GM18909 (cell line): ENCODE results near the gene CNOT6.
A peak's percentile ranks its signal among the peaks of the same experiment; 100 is the strongest.
"Not testable (repeated sequence)": the region's sequence is repeated elsewhere in the genome, so short reads cannot be mapped to it uniquely, and the experiment has no call there.

ENCODE experiments used
- ATAC-seq: cut with Tn5 transposase; IDR thresholded peaks from one replicate; pipeline ENCODE4 v1.9.1; 2021; ENCODE audit warnings: mild to moderate bottlenecking; ENCODE audit not compliant: unreplicated experiment, poor library complexity

Gene CNOT6

DNA sequence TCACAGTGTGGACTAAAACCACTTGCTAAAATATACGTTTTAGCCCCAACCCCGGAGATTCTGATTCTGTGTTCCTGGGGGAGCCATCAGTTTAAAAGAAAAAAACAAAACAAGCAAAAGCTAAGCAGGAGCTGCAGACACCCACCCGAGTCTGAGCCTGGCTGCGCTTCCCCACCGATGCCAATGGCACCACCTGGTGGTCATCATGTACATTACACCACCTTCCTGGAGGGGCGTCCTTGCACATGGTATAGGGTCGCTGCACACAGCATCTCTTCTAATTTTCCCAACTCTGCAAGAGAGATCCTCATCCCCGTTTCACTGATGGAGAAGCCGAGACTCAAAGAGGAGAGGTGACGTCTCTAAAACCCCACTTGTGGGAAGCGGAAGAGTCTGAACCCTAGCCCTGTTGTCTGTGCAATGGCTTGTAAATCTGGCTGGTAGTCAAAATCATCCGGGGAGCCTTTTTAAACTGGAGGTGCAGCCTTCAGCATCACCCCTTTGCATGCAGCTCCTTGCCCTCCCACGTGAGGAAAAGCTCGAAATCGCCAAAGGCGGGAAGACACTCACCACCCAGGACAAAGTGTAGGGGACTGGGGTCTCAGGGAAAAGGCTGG, 23.1 kb upstream of the CNOT6 start:
- ATAC-seq, result no peak

DNA sequence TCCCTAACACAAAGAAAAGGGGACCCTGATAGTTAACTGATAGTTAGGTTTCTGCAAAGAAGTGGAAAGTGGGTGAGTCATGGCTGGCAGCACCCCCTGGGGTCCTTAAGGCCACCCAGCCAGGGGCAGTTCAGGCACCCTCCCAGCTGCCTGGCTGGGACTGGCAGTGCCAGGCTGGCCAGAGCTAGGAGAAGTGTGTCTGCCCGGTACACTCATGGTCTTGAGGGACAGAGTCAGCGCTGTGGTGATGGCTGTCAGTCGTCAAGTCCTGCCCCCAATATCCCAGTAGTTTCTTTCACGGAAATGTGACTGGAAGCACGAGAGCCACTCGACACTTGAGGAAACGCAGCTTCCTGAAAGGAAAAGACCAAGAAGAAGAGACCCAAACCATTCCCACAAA, 22.3 kb upstream of the CNOT6 start:
- no peak for ATAC-seq

DNA sequence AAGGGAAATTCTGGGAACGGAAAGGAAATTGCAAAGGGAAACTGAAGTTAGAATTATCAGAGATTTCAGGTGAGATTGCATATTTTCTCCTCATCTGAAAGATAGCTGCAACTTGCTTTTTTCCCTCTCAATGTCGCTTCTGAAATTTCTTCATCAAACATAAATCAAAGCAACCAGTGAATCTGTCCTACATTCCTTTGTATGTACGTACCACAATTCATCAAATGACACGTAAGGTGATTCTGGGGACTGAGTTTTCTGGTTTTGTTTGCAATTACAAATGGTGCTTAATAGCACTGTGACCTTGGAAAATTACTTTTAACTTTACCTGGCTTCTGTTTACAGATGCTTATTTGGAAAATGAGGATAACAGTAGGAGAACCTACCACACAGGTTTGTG, 21.9 kb upstream of the CNOT6 start:
- ATAC-seq, result no peak

DNA sequence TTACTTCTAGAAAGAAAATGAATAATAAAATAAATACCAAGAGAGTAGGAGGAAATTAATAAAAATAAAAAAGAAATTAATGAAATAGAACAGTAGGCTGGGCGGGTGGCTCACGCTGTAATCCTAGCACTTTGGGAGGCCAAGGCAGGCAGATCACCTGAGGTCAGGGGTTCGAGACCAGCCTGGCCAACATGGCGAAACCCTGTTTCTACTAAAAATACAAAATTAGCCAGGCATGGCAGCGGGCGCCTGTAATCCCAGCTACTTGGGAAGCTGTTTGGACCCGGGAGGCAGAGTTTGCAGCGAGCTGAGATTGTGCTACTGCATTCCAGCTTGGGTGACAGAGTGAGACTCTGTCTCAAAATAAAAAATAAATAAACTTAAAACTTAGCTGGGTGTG, 20.8 kb upstream of the CNOT6 start:
- not testable (repeated sequence) for ATAC-seq

DNA sequence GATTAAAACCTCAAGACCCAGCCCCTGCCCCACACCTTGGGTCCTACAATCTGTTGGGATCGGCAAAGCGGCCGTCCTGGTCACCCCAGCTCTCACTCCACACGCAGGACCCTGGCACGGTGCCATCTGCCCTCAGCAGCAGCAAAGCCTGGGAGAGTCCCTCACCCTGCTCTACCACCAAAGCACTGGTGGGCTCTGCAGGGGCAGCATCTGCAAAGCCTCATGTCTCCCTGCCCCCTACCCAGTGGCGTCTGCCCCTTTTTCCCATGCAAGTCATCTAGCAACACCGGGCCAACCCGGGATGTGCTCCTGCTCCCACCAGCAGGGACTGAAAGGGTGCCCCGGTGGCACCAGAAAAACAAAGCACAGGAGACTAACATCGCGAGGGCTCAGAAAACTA, 19.6 kb upstream of the CNOT6 start:
- no peak for ATAC-seq

DNA sequence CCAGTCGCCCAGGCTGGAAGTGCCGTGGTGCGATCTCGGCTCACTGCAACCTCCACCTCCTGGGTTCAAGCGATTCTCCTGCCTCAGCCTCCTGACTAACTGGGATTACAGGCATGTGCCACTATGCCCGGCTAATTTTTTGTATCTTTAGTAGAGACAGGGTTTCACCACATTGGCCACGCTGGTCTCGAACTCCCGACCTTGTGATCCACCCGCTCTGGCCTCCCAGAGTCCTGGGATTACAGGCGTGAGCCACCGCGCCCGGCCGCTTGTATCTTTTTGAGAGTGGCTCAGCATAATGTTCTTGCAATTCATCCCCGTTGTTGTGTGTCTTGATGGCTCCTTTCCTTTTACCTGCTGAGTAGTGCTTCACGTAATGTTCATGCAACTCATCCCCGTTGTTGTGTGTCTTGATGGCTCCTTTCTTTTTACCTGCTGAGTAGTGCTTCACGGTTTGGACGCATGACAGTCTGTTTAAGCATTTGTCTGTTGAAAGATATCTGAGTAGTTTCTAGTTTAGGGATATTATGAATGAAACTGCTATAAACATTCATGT, 18.1 kb upstream of the CNOT6 start:
- not testable (repeated sequence) for ATAC-seq

DNA sequence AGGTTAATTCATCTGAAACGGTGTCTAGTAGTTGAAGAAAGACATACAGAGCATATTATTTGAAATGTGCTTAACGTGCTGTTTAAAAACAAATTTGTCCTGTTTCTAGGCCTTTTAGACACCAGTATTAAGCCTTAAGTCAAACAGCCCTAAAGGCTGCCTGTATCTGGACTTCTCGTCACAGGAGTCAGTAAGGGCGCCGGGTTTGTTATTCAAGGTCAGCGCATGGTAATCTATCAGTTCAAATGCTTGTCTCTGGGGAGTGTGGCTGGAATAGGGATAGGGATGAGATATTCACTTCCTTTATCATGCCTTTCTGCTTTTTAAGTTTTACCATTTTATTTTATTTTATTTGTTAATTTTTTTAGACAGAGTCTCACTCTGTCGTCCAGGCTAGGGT, 9.4 kb upstream of the CNOT6 start:
- ATAC-seq, result no peak

DNA sequence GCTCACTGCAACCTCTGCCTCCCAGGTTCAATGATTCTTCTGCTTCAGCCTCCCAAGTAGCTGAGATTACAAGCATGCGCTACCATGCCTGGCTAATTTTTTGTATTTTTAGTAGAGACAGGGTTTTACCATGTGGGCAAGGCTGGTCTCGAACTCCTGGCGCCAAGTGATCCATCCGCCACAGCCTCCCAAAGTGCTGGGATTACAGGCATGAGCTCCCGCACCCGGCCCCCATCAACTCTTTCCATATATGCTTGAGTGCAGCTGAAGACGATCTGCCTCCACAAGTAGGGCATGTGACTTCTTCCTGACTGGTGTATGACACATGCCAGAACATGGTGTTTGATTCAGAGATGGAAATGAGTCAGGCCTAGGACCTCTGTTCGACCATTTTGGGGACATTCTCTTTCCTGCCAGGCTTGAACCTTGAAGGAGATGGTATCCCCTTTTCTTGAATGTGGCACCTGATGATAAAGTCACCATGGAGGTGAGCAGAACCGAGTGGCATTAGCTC, 7.5 kb upstream of the CNOT6 start:
- ATAC-seq, result no peak

DNA sequence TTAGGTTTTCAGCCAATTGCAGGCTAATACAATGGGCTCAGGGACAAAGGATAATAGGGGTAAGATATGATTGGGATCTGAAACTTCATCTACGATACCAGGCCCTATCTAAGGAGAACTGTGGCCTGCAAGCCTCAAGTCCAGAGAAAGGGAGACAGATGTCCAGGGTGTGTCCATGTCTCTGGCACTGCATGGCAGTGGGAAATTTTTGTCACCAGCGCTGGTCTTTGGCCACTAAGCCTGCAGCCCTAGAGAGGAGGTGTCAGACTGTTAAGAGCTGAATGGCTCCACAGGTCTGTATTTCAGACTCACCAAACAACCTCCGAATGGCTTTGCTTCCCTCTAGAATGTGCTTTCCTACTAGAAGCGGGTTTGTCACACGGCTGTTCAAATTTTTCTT, 6.6 kb upstream of the CNOT6 start:
- ATAC-seq, result no peak

DNA sequence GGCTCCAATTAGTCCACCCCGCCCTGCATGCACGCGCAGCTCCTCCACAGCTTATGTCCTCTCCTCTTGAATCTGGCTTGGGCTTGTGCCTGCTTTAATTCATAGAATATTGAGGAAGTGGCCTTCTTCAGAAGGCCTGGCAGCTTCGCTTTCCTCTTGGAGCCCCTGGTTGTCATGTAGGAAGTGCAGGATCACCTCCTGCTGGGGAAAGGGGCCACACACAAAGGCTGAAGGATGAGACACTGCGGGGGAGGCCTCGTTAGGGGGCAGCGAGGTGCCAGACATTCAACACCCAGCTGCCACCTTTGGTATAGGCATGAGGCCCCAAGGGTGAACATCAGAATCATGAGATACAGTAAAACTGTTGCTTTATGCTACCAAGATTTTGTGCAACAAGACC, 2.7 kb upstream of the CNOT6 start:
- no peak for ATAC-seq

DNA sequence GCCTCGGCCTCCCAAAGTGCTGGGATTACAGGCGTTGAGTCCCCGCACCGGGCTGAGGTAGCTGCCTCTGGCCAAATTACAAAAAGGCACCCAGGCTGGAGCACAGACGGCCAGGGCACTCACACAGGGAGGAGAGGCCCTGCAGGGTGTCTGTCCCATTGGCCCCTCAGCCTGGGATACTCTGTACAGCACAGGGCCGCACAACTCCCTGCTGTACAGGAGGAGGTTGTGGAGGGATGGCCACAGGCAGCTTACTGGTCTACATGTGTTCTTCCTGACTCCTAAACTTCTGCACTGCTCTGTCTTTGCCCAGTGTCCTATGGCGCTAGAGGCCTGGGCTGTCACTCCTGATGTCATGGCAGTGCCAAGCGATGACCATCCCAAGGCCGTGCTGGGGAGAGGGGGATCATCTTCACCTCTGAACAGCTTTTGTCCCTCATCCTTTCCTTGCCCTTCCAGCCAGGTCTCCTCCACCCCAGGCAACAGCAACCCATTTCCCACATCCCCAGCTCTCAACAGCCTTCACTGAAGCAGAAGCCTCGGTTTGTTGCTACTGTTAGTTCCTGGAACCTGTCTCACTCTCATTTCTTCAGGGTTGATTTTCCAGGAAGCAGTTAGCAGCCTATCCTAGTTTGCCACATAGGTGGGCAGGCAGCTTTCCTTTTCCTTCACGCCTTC, 1.8 kb upstream of the CNOT6 start:
- no peak for ATAC-seq

DNA sequence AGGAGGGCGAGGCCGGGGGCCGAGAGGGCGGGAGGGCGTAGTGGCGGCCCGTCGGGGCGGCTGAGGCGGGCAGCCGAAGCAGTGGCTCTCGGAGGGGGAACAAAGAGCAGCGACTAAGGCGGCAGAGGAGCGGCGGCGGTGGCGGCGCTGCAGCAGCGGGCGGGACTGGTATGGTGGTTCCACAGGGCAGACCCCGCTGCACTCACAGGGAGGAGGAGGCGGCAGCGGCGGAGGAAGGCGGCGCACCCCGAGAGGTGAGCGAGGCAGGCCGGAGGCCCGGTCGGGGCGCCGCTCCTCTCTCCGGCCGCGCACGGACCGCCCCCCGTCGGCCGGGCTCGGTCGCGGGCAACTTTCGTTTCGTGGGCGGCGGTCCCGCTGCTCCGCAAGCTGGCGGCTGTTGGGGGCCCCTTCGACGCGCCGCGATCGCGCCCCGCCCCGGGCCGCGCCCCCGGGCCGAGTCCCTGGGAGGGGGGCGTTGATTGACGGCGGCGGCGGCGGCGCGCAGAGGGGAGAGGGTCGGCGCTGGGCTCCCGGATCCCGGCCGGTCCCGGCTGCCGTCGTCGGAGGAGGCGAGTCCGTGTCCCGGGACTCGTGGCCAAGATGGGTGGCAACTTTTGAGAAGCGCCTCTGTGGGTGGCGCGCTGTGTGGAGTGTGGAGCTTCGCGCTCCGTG, 467 bp downstream of the CNOT6 start:
- ATAC-seq, result peak; percentile 39

DNA sequence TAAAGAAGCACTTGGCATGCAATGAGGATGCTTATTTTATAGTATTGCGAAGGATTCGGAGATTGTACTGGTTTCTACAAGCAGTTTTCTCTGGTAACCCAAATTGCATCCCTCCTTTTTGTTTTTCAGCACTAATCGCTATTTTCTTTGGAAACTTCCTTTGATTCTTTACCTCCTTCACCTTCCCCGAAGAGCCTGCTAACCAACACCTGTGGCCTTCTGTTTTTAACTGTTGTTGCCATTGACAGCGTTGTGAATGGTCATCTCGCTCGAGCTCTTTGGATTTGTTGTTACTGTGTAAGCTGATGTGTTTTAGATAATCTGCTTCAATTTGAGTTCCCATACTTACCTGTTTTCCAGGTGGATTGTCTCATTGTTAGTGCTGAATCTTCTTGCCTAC, 1.1 kb downstream of the CNOT6 start:
- ATAC-seq, result no peak

DNA sequence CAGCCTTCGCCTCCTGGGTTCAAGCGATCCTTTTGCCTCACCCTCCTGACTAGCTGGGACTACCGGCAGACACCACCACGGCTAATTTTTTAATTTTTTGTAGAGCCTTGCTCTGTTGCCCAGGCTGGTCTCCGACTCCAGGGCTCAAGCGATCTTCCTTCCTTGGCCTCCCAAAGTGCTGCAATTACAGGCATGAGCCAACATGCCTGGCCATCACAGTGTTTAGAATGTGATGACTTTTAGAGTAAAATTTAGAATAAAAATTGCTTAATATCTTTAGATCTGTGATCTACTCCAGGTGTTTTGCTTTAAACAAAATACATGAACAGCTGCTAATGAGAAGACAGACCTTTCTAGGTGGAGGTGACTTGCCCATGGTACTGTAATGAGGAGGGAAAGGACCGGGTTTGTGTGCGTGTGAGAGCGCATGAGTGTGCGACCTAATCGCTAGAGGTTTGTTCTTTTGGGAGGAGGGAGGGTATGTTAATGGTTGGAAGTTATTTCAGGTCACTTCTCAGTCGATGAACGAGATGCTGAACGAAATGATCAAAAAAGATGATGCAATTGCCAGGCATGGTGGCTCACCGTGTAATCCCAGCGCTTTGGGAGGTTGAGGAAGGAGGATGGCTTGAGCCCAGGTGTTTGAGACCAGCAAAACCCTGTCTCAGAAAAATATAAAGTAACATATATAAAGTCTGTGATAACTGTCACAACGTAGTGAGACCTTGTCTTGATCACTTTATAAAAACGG, 2.0 kb downstream of the CNOT6 start:
- no peak for ATAC-seq

DNA sequence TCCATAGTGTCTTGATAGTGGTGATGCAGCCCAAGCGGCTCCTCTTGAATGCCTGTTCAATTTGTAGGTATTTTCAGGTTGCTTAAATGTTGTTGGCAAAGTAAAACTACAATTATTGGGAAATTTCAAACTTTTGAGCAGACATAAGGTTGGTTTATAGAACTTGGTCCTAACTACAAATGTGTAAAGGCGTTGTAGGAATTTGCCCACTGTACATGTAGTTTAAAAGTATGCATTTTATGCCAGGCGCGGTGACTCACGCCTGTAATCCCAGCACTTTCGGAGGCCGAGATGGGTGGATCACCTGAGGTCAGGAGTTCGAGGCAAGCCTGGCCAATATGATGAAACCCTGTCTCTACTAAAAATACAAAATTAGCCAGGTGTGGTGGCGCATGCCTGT, 2.6 kb downstream of the CNOT6 start:
- not testable (repeated sequence) for ATAC-seq

DNA sequence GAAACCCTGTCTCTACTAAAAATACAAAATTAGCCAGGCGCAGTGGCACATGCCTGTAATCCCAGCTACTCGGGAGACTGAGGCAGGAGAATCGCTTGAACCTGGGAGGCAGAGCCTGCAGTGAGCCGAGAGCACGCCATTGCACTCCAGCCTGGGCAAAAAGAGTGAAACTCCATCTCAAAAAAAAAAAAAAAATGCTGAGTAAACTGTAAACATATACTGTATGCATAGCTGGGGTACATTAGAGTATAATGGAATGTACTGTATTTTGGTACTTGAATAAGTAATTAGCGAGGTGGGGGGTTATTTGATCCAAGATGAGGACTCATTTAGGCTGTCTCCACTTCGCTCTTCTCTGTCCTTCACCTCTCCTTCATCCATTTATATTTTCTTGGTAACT, 3.7 kb downstream of the CNOT6 start:
- not testable (repeated sequence) for ATAC-seq

DNA sequence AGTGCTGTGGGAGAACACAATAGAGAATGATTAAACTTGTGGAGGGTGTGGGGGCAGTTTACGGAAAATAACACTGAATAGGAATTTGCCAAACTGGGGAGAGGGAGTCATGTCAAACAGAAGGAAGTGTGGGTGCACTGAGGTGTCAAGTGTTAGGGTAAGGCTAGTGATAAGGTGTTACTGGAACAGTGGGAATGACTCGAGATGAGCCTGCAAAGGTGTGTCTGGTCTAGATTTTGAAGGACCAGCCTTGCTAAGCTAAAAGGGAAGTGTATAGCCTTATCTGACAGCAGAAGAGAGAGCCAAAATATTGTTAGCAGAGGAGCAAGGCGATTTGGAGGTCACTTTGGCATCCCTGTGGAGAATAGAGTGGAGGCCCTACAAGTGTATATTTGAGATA, 4.2 kb downstream of the CNOT6 start:
- no peak for ATAC-seq

DNA sequence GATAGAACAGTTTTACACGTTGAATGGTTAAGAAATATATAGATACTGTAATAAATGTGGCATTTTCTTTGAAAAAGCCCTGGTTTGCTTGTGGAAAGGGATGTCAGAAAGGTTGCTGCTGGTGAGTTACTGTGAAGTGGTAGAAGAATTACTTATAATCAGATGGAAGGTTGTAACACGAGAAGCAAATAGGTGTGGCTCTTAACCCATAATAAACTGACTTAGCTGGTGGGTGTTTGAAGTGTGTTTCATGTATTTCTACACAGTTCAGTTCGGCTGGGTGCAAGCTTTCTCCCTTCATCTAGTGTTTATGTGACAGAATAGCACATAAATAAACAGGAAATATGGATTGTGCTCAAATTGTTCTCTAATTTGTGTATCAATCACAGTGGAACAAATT, 5.5 kb downstream of the CNOT6 start:
- no peak for ATAC-seq

DNA sequence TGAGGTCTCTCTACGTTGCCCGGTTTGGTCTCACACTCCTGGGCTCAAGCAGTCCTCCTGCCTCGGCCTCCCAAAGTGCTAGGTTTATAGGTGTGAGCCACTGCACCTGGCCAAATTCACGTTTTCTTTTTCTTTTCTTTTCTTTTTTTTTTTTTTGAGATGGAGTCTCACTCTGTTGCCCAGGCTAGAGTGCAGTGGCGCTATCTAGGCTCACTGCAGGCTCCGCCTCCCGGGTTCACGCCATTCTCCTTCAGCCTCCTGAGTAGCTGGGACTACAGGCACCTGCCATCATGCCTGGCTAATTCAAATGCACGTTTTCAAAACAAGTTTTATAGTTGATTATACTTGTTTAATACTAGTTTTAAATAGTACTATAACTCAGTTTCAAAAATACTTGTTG, 6.1 kb downstream of the CNOT6 start:
- ATAC-seq, result not testable (repeated sequence)

DNA sequence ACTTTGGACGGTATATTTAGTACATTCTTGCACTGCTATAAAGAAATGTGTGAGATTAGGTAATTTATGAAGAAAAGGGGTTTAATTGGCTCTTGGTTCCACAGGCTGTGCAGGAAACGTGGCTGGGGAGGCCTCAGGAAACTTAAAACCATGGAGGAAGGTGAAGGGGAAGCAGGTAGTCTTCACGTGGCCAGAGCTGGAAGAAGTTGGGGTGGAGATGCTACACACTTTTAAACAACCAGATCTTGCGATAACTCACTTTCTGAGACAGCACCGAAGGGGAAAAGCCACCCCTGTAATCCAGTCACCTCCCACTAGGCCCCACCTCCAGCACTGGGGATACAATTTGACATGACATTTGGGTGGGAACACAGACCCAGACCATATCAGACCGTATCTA, 13.5 kb downstream of the CNOT6 start:
- no peak for ATAC-seq

DNA sequence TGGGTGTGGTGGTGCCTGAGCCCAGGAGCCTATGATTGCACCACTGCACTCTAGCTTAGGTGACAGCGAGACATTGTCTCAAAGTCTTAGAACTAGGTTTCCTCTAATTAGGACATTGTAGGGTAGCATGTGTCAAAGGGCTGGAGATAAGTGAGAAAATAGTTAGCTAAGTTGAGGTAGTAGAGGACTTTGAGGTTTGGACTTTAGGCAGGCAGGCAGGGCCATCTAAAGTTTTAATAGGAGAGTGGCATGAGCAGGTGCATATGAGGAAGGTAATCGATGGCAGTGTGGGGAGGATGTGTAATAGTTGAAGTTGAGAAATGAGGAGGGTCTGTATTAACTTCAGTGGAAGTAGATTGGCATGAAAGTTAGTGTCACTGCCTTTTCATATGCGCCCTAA, 21.1 kb downstream of the CNOT6 start:
- ATAC-seq, result no peak
